ENCODE results near the gene PRUNE2.

Gene PRUNE2

GRCh38 chr9:76615177-76615603 lies 290.7 kb downstream of the PRUNE2 start:
- H3K4me3 ChIP-seq (ENCODE audit: low read depth, low read length): no peak overlapping the region
- TF ChIP-seq CTCF (IDR thresholded peaks at IDR 0.05; ENCODE audit: low read depth, low read length): no peak
- no peak for DNase-seq (ENCODE audit: low read depth, low spot score)
- in situ Hi-C loops (cut with HindIII; ENCODE audit: low sequenced_read_pairs): no loop called here

GRCh38 chr9:76613974-76614373 lies 291.9 kb downstream of the PRUNE2 start:
- no peak overlapping the region for H3K4me3 ChIP-seq (ENCODE audit: low read depth, low read length)
- no peak for DNase-seq (ENCODE audit: low read depth, low spot score)
- TF ChIP-seq CTCF (IDR thresholded peaks at IDR 0.05; ENCODE audit: low read depth, low read length): no peak
- in situ Hi-C loops (cut with HindIII; ENCODE audit: low sequenced_read_pairs): no loop called here

- no peak for DNase-seq (ENCODE audit: low read depth, low spot score)
- in situ Hi-C loops (cut with HindIII; ENCODE audit: low sequenced_read_pairs): no loop called here
- TF ChIP-seq CTCF (IDR thresholded peaks at IDR 0.05; ENCODE audit: low read depth, low read length): no peak
- H3K4me3 ChIP-seq (ENCODE audit: low read depth, low read length): no peak overlapping the region
These were observed 292.6 kb downstream of the PRUNE2 start for GRCh38 chr9:76613150-76613781.

GRCh38 chr9:76610011-76610352 lies 295.9 kb downstream of the PRUNE2 start:
- in situ Hi-C loops (cut with HindIII; ENCODE audit: low sequenced_read_pairs): no loop called here

GRCh38 chr9:76609285-76610010 lies 296.5 kb downstream of the PRUNE2 start:
- no peak for DNase-seq (ENCODE audit: low read depth, low spot score)
- in situ Hi-C loops (cut with HindIII; ENCODE audit: low sequenced_read_pairs): no loop called here
- TF ChIP-seq CTCF (IDR thresholded peaks at IDR 0.05; ENCODE audit: low read depth, low read length): no peak
- H3K4me3 ChIP-seq (ENCODE audit: low read depth, low read length): no peak overlapping the region

More at GRCh38 chr9:76610011-76610352, 295.9 kb downstream of the PRUNE2 start:
- no peak for TF ChIP-seq CTCF (IDR thresholded peaks at IDR 0.05; ENCODE audit: low read depth, low read length)
- H3K4me3 ChIP-seq (ENCODE audit: low read depth, low read length): no peak overlapping the region
- peak; percentile 39 for DNase-seq (ENCODE audit: low read depth, low spot score)

GRCh38 chr9:76608575-76609273 lies 297.2 kb downstream of the PRUNE2 start:
- H3K4me3 ChIP-seq (ENCODE audit: low read depth, low read length): no peak overlapping the region
- TF ChIP-seq CTCF (IDR thresholded peaks at IDR 0.05; ENCODE audit: low read depth, low read length): no peak
- in situ Hi-C loops (cut with HindIII; ENCODE audit: low sequenced_read_pairs): no loop called here
- no peak for DNase-seq (ENCODE audit: low read depth, low spot score)
